ENCODE measurements around the gene PTTG1.

- TF ChIP-seq CTCF (IDR thresholded peaks at IDR 0.05; ENCODE audit: borderline replicate concordance, extremely low read depth, low read length, poor library complexity, severe bottlenecking): no peak
- no peak for TF ChIP-seq EZH2 (IDR thresholded peaks at IDR 0.05; ENCODE audit: borderline replicate concordance, low read depth, low read length, severe bottlenecking)
Observed at GRCh38 chr5:160379511-160379910, 42.1 kb upstream of the PTTG1 start.

Measured in DND-41 (cell line).